Iris pigment epithelial cell (primary cell): ENCODE data around the gene KIF2C.
A peak's percentile ranks its signal among the peaks of the same experiment; 100 is the strongest.
"Not testable (repeated sequence)": the region's sequence is repeated elsewhere in the genome, so short reads cannot be mapped to it uniquely, and the experiment has no call there.

Experiments
- DNase-seq: peaks from one replicate; pipeline ENCODE4 v3.0.0-alpha.2; 2011; ENCODE audit warnings: low read depth

KIF2C gene

DNA sequence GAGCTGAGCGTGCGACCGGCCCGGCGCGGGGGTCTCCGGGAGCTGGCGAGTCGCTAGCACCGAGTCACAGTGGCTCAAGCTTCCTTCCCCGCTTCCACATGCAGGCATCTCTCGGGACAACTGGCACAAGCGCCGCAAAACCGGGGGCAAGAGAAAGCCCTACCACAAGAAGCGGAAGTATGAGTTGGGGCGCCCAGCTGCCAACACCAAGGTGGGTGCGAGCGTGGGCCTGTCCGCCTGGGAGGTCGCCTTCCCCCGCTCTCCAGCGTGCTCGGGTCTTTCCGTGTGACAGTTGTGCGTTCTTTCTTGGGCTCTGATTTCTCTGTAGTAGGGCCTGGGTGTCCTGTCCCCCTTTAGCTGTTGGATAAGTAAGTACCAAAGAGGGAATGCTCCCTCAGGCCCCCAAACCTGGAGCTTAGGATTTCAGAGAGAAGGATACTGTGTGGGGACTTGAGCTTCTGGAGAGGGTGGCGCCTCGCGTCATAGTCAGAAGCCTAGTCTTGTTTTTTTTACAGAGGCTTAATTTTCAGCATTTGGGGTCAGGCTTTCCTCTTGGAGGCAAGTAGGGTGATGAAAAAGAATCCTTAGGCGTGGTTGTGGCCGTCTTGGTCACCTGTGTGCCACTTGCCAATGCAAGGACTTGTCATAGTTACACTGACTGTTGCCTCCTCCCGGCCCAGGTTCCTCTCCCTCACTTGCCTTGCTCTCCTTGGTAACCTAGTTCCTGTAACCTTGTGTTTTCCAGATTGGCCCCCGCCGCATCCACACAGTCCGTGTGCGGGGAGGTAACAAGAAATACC, 36.5 kb downstream of the KIF2C start:
- peak; percentile 24 for DNase-seq

DNA sequence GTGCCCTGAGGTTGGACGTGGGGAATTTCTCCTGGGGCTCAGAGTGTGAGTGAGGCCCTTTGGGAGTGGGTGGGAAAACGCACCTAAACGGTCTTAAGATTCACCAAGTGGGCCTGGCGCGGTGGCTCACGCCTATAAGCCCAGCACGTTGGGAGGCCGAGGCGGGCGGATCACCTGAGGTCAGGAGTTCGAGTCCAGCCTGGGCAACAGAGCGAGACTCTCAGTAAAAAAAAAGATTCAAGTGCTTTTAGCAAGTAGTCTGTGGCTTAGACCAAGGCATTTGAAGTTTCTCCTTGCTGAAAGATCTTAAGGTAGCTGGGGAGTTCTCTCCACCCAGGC, 37.1 kb downstream of the KIF2C start:
- DNase-seq, result no peak

DNA sequence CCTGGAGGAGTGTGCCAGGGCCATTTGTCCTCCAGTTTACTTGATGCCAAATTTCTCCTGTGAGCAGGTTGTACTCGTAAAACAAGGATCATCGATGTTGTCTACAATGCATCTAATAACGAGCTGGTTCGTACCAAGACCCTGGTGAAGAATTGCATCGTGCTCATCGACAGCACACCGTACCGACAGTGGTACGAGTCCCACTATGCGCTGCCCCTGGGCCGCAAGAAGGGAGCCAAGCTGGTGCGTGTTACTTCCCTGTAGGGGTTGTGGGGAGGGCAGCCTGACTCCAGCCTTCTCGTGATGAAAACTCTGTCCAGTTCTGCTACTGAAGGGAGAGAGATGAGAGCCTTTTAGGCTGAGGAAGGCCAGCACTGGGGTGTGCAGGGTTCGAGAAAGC, 37.9 kb downstream of the KIF2C start:
- DNase-seq, result no peak

DNA sequence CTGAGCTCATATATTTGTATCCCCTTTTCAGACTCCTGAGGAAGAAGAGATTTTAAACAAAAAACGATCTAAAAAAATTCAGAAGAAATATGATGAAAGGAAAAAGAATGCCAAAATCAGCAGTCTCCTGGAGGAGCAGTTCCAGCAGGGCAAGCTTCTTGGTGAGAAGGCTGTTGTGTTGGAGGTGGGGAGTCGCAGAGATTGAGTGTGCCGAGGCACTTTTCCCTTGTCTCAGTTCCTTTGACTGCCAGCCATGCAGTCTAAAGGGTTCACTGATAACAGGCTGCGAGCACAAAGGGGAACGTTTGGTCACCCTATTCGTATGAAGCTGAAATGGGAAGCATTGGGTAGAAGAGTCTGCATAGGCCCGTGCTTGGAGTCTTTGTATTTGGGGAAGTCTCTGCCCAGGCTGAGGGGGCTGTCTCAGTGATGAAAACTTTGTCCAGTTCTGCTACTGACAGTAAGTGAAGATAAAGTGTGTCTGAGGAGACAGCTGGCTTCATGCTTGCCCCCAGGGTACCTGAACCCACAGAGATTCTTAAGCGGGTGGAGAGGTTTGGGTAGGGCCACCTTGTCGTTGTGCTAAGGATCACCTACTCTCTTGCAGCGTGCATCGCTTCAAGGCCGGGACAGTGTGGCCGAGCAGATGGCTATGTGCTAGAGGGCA, 38.5 kb downstream of the KIF2C start:
- DNase-seq, result no peak

DNA sequence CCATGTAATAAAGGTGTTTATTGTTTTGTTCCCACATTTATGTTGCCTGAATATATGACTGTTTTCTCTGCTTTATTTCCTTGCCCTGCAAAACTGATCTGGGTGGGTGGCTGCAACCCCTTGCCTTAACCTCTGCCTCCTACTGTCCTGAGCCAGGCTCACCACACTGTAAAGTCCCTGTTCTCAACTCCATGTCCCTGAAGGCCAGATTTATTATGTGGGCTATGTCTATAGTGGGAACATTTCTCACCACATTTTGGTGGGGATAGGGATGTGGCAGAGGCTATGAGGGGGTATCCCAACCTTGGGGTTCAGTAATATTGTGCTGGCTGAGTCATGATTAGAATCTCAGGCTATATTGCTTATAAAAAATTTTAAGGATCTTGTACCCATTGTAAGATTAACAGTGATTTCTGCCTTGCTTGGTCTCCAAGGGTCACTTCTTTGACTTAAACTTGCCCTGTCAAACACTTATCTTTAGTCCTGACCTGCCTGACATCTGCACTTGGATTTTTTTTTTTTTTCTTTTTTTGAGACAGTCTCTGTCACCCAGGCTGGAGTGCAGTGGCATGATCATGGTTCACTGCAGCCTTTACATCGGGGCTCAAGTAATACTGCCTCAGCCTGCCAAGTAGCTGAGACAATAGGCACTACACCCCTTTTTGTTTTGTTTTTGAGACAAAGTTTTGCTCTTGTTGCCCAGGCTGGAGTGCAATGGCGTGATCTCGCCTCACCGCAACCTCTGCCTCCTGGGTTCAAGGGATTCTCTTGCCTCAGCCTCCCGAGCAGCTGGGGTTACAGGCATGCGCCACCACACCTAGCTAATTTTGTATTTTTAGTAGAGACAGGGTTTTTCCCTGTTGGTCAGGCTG, 39.3 kb downstream of the KIF2C start:
- no peak for DNase-seq

DNA sequence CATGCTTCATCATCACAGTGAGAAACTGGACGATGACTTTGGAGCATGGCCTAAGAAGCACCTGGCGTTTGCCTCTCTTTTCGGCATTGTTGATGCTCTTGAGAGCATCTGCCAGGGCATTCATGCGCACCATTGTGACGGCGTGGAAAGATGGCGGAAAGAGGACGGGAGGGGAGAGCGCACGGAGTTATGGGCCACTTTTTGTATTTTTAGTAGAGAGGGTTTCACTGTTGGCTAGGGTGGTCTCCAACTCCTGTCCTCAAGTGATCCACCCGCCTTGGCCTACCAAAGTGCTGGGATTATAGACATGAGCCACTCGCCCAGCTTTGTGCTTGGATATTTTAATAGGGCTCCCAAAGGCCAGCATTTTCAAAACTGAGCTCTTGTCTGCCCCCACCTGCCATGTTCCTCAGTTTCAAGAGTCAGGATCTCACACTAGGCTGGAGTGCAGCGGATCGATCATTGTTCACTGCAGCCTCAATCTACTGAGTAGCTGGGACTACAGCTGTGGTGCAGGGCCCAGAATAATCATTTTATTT, 41.0 kb downstream of the KIF2C start:
- DNase-seq, result no peak

DNA sequence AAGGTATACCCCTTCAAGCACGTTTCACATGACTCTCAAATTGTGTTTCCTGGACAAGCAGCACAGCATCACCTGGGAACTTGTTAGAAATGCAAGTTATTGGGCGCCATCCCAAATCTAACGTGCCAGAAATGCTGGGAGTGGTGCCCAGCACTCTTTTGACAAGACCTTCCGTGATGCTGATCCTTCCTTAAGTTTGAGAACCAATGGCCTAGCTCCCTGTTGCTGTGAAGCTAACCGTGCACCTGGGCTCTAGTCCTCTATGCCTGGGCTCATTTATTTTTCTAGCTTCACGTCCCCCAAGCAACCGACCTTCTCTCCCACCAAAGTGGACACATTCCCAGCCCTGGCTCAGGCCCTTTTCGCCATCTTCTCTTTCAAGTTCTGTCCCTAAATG, 44.1 kb downstream of the KIF2C start:
- DNase-seq, result no peak

DNA sequence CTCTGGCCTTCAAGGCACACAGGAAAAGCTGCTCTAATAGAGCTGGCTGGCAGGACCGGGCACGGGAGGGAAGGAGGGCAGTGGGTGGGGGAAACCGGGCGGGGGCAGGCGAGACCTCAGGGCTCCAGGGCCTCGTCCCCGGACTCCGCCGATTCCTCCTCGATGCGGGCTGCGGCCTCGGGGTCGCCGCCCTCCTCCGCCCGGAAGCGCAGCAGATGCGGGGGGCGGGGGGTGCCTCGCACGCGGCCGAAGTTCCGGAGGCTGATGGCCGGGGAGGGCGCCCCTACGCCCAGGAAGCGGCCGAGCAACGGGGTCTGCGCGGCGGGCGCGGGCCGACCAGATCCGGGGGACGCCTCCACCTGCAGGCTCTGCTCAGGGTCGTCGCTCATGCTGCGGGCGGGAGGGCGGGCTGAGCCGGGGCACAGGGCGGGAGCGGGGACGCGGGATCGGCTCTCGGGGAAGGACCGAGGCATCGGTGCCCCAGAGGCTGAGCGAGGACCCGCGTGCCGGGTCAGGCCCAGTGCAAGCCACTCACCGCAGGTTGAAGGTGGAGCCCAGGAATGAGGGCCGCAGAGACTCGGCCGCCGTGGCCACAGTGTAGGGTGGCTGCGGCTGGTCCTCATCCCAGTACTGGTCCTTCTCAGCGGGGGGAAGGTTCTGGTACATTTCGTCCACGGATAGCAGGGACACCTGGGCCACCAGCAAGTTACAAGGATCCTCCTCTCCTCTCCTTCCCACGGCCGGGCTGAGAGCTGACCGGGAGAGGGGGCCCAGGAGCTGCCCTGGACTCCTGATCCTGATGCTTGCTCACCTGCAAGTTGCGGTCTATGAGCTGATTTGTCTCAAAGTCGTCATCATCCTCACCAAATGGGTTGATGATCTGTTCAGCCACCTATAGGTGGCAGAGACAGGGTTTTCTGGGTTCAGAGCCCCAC, 44.7 kb downstream of the KIF2C start:
- no peak for DNase-seq

DNA sequence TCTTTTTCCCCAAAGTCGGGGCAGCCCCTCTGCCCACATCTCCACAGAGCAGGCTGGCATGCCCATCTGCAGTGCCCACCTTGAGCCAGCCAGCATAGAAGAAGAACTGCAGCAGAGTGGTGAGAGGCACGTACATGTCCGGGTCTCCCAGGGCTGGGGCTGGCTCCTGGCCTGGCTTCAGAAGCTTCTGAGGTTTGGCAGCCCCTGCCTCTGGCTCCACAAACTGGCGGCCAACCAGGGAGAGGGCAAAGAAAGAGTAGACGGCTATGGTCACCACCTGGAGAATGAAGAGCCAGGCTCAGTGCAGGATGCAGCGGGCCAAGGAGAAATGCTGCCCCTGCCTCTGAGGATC, 45.4 kb downstream of the KIF2C start:
- no peak for DNase-seq

DNA sequence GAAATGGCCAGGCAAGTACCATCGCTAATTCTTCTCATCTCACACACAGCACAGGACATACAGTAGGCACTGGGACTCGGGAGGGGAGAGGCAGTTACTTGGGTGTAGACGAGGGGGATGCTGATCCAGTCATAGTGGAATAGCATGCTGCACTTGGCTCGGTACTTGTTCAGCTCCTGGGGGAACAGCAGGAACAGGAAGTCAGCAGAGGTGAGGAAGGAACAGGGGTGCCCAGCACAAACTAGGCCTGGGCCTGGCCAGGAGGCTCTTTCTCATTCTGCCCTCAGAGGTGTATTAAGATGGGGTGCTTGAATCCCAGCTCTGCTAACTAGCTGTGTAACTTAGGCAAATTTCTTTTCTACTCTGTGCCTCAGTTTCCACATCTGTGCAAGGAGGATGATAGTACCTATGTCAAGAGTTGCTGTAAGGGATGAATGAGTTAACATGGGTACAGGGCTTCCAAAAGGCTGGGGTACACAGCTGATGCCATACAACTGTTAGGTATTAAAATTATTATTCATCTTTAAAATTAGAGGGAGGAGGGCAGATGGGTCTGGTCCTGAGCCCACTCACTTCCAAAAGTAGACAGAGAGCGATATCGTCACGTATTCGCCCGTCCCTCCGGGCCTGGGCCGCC, 46.0 kb downstream of the KIF2C start:
- DNase-seq, result no peak

DNA sequence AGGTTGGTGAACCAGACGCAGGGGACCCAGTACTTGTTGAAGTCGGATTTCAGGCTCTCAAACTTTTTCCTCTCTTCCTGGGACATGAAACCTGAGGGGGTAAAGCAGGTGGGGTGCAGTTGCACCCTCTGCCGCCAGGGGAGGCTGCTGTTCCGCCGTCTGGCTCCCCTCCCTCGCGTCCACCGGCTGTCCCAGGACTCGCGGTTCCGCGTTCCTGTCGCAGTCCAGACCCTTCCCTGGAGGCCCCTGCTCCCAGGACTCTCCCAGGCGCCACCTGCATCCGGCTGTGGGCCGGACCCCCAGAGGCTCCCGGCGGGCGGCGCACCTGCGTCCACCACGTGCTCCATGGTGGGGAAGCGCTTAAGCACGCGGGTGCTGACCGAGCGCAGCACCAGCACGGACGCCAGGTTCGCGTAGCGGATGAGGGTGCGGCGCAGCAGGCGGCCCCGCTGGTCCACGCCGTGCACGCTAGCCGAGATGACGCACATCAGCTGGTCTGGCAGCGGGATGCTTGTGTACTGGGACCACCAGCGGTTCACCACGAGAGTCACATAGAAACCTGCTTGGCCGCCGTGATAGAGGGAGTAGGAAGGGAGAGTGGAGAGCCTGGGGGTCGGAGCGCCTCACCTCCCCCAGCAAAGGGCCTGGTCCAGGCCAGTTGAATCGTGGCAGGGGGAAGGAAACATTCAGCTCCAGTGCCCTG, 46.7 kb downstream of the KIF2C start:
- DNase-seq, result peak; percentile 60

DNA sequence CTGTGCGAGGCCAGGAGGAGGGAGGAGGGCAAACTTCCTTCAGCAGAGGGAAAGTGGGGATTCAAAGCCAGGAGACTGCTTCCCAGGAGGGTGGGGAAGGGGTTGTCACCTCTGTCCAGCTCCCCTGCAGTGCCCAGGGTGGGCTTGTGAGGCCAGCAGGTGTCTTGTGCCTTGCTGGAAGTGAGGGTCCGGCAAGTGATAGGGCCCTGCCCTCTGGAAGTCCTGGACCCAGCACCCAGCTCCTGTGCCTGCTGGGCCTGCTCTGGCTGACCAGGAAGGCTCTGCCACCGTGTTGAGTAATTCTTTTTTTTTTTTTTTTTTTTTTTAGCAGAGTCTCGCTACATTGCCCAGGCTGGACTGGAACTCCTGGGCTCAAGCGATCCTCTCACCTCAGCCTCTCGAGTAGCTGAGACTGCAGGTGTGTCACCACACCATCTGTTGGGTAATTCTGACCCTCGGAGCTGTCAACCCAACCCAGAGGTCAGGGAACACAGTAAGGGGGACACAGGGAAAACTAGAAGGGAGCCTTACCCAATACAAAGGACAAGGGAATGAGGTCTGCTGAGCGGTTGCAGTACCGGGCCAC, 47.3 kb downstream of the KIF2C start:
- DNase-seq, result no peak

DNA sequence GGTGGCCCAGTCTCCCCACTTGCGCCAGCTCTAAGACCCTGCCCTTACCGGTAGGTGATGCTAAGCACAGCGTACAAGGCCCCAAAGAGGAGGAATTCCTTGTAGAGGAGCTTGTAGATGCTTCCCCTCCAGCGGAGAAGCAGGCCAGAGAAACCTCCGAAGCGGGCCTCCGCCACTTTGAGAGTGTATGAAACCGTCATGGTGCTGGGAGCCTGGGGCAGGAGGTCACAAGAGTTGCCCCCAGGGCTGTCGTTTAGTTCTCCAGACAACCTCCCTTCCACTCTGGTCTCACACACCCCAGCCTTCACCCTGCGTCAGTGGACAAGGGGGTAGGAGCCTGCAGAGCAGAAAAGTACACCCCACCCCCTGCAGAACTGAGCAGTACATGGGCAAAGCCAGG, 47.9 kb downstream of the KIF2C start:
- DNase-seq, result no peak

DNA sequence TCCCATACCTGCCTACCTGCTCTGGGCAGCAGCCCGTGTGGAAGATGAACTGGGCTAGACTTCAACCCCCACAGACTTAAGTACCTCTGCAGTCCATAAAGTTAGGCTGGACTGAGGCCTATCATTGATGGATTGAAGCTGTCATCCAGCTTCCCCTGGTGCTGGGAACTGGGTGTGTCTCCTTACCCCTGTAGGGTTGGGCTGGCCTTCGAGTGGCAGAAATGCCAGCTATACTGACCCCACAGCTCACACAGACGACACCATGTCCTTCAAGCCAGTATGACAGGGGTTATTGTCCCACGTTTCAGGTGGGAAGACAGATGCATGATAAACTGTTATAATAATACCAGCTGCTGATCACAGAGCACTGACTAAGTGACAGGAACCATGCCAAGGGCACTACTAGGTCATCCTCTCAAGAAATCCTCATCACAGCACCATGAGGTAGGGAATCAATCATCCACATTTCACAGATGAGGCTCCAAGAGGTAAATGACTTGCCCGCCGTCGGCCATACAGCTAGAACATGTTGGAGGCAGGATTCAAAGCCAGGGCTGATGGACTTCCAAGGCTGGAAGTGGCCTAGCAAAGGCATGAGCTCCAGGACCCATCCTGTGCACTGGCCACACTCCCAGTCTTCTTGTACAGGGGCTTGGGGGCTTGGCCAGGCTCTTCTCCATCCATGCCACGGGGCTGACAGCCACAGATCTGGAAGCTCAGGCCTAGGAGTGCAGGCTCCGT, 48.7 kb downstream of the KIF2C start, which contains the start of gene BEST4:
BEST4 (minus strand) TSS at position 51 of the 741 bp plus-strand sequence. CDS start 465 bp downstream, outside the sequence.
- DNase-seq, result no peak

DNA sequence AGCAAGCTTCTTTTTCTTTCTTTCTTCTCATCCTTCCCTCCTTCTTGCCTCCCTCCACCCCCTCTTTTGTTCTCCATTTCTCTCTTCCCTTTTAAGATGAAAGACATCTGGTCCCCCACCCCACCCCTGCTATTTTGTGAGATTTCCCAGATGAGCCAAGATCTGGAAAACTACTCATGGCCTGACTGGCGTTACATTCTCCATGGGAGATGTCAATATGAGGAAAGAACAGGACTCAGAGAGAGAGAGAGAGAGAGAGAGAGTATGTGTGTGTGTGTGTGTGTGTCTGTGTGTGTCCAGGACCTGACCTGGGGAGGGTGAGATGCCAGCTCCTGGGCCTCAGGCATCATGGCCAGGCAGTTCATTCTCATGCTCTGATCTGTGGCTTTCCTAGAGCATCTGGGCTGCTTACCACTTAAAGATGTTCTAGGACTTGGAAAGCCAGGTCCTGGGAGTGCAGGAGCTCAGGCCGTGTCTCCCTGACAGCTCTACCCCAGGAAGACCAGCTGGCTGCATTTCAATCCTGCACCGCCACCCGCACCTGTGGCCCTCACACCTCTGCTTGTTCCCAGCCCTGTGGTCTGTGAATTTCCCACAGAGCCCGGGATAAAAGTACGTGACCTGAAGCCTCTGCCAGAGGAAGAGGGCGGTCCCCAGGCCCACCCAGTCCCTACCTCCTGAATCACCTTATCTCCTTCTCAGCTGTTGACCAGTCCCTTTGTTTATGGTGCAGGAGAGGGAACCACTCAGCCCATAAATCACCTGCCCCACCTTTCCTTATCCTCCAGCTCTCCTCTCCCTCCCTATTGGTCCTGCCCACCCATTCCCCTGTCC, 51.5 kb downstream of the KIF2C start:
- DNase-seq, result no peak

DNA sequence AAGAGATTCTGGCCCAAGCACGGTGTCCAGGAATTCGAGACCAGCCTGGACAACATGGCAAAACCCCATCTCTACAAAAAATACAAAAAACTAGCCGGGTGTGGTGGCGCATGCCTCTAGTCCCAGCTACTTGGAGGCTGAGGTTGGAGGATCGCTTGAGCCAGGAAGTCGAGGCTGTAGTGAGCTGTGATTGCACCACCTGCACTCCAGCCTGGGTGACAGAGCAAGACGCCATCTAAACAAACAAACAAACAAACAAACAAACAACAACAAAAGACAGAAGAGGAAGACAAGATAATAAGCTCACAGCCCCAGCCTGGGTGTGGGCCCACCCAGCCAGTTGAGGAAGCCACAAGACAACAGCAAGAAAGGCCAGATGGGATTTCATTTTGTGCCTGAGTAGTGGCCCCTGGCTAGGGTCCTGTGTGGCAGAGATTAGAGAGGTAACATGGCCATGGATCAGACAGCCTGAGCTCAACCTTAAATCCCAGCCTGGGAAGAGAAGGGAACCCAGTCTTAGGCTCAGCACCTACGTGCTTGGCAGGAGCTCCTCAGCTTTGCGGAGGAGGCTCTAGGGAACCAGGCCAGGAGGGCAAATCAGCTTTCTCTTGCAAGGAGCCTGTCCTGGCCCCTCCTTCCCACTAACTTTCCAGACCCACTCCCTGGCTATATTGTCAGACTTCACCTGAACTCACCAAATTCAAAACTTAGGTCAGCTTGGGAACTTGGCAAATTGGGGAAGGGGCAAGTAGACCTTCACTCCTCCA, 53.3 kb downstream of the KIF2C start:
- DNase-seq, result no peak

DNA sequence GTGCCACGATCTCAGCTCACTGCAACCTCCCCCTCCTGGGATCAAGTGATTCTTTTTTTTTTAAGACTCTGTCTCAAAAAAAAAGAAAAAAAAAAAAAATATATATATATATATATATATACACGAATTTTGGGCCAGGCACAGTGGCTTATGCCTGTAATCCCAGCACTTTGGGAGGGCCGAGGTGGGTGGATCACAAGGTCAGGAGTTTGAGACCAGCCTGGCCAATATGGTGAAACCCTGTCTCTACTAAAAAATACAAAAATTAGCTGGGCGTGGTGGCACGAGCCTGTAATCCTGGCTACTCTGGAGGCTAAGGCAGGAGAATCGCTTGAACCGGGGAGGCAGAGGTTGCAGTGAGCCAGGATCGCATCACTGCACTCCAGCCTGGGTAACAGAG, 58.2 kb downstream of the KIF2C start:
- not testable (repeated sequence) for DNase-seq
